Upper lobe of right lung (tissue), 1 donor: ENCODE measurements around the gene SKAP2. TPM values are rescaled to one million over a fixed set of nuclear protein-coding genes. Genes with fewer than 3 reads are reported as not detected.

Source experiments
- ATAC-seq: fragments of 200-7000 bp; cut with Tn5 transposase; one replicate; pipeline ENCODE4 v1.9.1; 2020; ENCODE audit warnings: mild to moderate bottlenecking, moderate library complexity
- DNase-seq: peaks from one replicate; pipeline ENCODE4 v3.0.0-alpha.2; 2020
- H3K27ac ChIP-seq: fragments of 200-600 bp; one replicate; pipeline ENCODE4 v1.8.0; 2022
- H3K27me3 ChIP-seq: fragments of 200-600 bp; one replicate; pipeline ENCODE4 v1.8.0; 2022; ENCODE audit warnings: mild to moderate bottlenecking
- H3K36me3 ChIP-seq: fragments of 200-600 bp; one replicate; pipeline ENCODE4 v1.8.0; 2022
- H3K4me1 ChIP-seq: fragments of 200-600 bp; one replicate; pipeline ENCODE4 v1.8.0; 2022
- H3K4me3 ChIP-seq: fragments of 200-600 bp; one replicate; pipeline ENCODE4 v1.8.0; 2022; ENCODE audit warnings: mild to moderate bottlenecking
- H3K9me3 ChIP-seq: fragments of 200-600 bp; one replicate; pipeline ENCODE4 v1.8.0; 2022
- intact Hi-C: fragments of 100-400 bp; cut with DNase I; formaldehyde crosslinking; loops from one replicate; pipeline ENCODE4 v1.11.0; 2022
- total RNA-seq: library from RNA; stranded (reverse); fragmentation: NEBNext Ultra II Directional; extraction: Animal tissue kit (Norgen Biotek cat#: 25700); gene quantifications from one replicate; pipeline ENCODE4 v1.2.1, GENCODE V29; 2021
- TF ChIP-seq, protein P1 (sequence below): fragments of 200-600 bp; IDR thresholded peaks from one replicate; pipeline ENCODE4 v1.8.0; 2022; ENCODE audit warnings: antibody characterized with exemption
- donor health status: DM: no; HTN: yes; CAD: no; lungs with severe emphysema.

The SKAP2 gene
- total RNA-seq, 1 donor from 2014 or later = 59.1 TPM

DNA sequence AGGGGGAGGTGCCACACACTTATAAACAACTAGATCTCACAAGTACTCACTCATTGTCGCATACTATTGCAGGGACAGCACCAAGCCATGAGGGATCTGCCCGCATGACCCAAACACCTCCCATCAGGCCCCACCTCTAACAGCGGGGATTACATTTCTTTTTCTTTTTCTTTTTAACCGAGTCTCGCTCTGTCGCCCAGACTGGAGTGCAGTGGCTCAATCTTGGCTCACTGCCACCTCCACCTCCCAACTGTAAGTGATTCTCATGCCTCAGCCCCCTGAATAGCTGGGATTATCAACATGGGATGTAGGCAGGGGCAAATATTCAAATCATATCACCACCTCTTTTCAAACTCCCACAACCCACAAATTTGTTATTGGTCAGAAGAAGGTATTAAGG, 76.7 kb downstream of the SKAP2 start:
- DNase-seq (no peak), ATAC-seq (no peak)
- Histone ChIP-seq H3K27me3 (no peaks in the 10 kb centered on the region), H3K36me3 (no peaks in the 10 kb centered on the region), H3K27ac (no peak overlapping the region), H3K4me3 (no peak overlapping the region), H3K4me1 (no peaks in the 10 kb centered on the region), H3K9me3 (no peaks in the 10 kb centered on the region)
- intact Hi-C loops = no loop called here
- TF ChIP-seq, protein P1, sequence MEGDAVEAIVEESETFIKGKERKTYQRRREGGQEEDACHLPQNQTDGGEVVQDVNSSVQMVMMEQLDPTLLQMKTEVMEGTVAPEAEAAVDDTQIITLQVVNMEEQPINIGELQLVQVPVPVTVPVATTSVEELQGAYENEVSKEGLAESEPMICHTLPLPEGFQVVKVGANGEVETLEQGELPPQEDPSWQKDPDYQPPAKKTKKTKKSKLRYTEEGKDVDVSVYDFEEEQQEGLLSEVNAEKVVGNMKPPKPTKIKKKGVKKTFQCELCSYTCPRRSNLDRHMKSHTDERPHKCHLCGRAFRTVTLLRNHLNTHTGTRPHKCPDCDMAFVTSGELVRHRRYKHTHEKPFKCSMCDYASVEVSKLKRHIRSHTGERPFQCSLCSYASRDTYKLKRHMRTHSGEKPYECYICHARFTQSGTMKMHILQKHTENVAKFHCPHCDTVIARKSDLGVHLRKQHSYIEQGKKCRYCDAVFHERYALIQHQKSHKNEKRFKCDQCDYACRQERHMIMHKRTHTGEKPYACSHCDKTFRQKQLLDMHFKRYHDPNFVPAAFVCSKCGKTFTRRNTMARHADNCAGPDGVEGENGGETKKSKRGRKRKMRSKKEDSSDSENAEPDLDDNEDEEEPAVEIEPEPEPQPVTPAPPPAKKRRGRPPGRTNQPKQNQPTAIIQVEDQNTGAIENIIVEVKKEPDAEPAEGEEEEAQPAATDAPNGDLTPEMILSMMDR = no peak

DNA sequence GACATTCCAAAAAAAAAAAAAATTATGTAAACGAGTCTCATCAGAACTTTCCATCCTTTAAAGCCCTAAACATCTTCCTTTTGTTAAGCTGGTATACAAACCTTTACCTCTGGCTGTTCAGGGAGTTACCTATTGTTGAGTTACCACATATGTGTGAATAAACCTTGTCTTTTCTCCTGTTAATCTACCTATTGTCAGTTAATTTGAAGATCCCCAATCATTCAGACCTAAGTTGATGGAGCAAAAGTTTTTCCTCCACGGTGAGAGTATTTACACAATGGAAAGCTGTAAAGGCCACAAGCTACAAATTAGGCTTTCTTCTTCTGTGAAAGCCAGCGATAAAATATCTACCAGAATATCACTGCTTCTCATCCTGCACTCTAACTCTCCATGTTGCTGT, 80.3 kb downstream of the SKAP2 start:
- Histone ChIP-seq H3K4me1 (no peaks in the 10 kb centered on the region), H3K9me3 (no peaks in the 10 kb centered on the region), H3K4me3 (no peak overlapping the region), H3K27ac (no peak overlapping the region), H3K36me3 (no peaks in the 10 kb centered on the region), H3K27me3 (no peaks in the 10 kb centered on the region)
- DNase-seq (no peak), ATAC-seq (no peak)
- intact Hi-C loops = no loop called here
- TF ChIP-seq, protein P1 = no peak

DNA sequence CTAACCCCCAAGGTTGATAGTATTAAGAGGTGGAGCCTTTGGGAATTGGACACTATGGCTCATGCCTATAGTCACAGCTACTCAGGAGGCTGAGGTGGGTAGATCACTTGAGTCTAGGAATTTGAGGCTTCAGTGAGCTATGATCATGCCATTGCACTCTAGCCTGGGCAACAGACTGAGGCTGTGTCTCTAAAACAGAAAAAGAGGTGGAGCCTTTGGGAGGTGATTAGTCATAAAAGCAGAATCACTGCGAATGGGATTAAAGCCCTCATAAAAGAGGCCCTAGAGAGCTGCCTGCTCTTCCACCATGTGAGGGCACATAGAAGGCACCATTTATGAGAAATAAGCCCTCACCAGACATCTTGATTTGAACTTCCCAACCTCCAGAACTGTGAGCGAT, 81.9 kb downstream of the SKAP2 start:
- DNase-seq (no peak), ATAC-seq (no peak)
- H3K4me3 ChIP-seq = no peak overlapping the region
- TF ChIP-seq, protein P1 = no peak
- no peaks in the 10 kb centered on the region for H3K36me3 ChIP-seq
- no peaks in the 10 kb centered on the region for H3K27me3 ChIP-seq
- intact Hi-C loops = no loop called here
- H3K9me3 ChIP-seq = no peaks in the 10 kb centered on the region
- H3K4me1 ChIP-seq = no peaks in the 10 kb centered on the region
- H3K27ac ChIP-seq = no peak overlapping the region

DNA sequence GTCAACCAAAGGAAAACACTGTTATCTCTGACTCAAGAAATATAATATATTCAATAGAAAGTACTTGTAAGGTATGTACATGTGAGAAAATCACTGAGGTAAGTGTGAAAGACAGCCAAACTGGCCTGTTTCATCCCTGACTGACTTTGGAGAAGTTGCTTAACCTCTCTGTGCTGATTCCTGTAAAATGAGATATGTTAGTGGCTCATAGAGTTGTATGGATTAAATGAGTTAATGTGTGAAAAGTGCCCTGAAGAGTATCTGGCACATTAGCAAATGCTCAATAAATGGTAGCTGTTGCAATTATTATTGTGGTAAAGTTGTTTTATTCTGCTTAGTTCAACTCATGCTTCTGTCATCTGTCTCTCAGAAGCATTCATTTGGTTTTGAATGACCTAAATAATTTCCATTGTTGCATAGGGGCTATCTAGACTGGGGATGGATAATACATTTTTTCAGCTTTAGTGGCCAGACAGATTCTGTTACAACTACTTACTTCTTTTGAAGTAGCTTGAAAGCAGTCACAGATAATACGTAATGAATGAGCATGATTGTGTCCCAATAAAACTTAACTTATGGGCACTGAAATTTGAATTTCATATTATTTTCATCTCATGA, 84.3 kb downstream of the SKAP2 start:
- H3K4me3 ChIP-seq = no peak overlapping the region
- ATAC-seq (no peak), DNase-seq (no peak)
- no peak overlapping the region for H3K27ac ChIP-seq
- TF ChIP-seq, protein P1 = no peak
- H3K27me3 ChIP-seq = no peaks in the 10 kb centered on the region
- no peaks in the 10 kb centered on the region for H3K9me3 ChIP-seq
- H3K4me1 ChIP-seq = no peaks in the 10 kb centered on the region
- intact Hi-C loops = no loop called here
- no peaks in the 10 kb centered on the region for H3K36me3 ChIP-seq

DNA sequence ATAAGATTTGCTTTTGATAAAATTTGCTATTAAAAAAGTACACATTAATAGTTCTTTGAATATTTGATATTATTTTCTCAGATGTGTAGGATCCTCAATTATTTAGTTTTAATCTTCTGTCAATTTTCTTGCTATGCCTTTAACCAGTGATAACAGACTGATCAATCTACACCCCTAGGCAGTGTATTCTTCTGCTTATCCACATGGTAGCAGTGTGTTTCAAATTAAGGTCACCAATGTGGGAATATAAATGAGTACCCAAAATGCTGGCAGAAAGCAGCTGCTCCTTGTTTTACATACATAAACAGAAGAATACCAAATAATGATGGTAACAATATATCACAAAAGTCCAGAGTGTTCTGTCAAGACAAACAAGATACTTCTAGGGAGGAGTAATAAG, 87.0 kb downstream of the SKAP2 start:
- Histone ChIP-seq H3K4me3 (no peak overlapping the region), H3K36me3 (no peaks in the 10 kb centered on the region), H3K4me1 (no peaks in the 10 kb centered on the region), H3K27me3 (no peaks in the 10 kb centered on the region), H3K9me3 (no peaks in the 10 kb centered on the region), H3K27ac (no peak overlapping the region)
- intact Hi-C loops = no loop called here
- DNase-seq (no peak), ATAC-seq (no peak)
- TF ChIP-seq, protein P1 = no peak

DNA sequence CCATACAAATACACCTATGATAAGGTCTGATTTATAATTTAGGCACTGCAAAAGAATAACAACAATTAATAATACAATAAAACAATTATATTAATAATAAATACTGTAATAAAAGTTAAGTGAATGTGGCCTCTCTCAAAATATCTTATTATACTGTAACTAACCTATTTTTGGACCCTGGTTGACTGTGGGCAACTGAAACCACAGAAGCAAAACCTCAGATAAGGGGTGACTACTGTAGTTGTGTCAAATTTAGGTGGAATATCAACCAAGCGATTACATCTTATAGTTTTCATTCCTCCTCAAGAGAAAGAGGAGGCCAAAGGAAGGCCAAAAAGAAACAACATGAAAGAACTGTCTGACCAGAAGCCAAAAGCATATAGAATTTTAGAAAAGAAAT, 103.9 kb downstream of the SKAP2 start:
- TF ChIP-seq, protein P1 = no peak
- Histone ChIP-seq H3K36me3 (no peaks in the 10 kb centered on the region), H3K4me3 (no peak overlapping the region), H3K27ac (no peak overlapping the region), H3K9me3 (no peaks in the 10 kb centered on the region), H3K27me3 (no peaks in the 10 kb centered on the region), H3K4me1 (no peaks in the 10 kb centered on the region)
- ATAC-seq = no peak
- no peak for DNase-seq
- intact Hi-C loops = no loop called here
